ENCODE data around the gene ATP5F1B. TPM values are rescaled to one million over a fixed set of nuclear protein-coding genes. Genes with fewer than 3 reads are reported as not detected.

The ATP5F1B gene

Small RNAs within 50 kb of the gene (small RNA-seq; reads per million reads assigned to genes)
- gene RN7SL809P (not detected), gene RNU6-343P (not detected), gene SNORD59A (6,120 reads per million, percentile 100 among the genes with 10 or more reads in this experiment)
